Left lung (tissue), 10 donors: ENCODE data around the gene PRICKLE3. TPM values are rescaled to one million over a fixed set of nuclear protein-coding genes. Genes with fewer than 3 reads are reported as not detected.

Experiments
- ATAC-seq: fragments of 200-7000 bp; cut with Tn5 transposase; one replicate; pipeline ENCODE4 v1.9.1; 2020; ENCODE audit warnings: moderate library complexity
- DNase-seq, 4 donors: peaks; one replicate each; pipeline ENCODE4 v3.0.0-alpha.2; 2013 to 2020
- H3K27ac ChIP-seq, 2 donors: fragments of 200-600 bp; sonication (generic) in 1 of 2; one replicate each; pipeline versions ENCODE4 v1.5.0 to v1.8.0; 2020 to 2021
- H3K27me3 ChIP-seq, 2 donors: fragments of 200-600 bp; sonication (generic) in 1 of 2; one replicate each; pipeline versions ENCODE4 v1.5.0 to v1.8.0; 2020 to 2021
- H3K36me3 ChIP-seq, 2 donors: fragments of 200-600 bp; sonication (generic) in 1 of 2; one replicate each; pipeline versions ENCODE4 v1.5.0 to v1.8.0; 2020 to 2021
- H3K4me1 ChIP-seq, 2 donors: fragments of 200-600 bp; one replicate each; pipeline ENCODE4 v1.8.0; 2021
- H3K4me3 ChIP-seq, 2 donors: fragments of 200-600 bp; sonication (generic) in 1 of 2; one replicate each; pipeline versions ENCODE4 v1.5.0 to v1.8.0; 2020 to 2021; ENCODE audit warnings: mild to moderate bottlenecking in 1 of 2
- H3K9me3 ChIP-seq, 2 donors: fragments of 200-600 bp; sonication (generic) in 1 of 2; one replicate each; pipeline versions ENCODE4 v1.5.0 to v1.8.0; 2020 to 2021
- intact Hi-C, 2 donors: fragments of 100-400 bp; cut with DNase I; formaldehyde crosslinking; loops; one replicate each; pipeline versions ENCODE4 v1.11.2 to v1.14.2; 2022
- polyA plus RNA-seq, 6 donors: library from polyadenylated mRNA; unstranded; fragments of 120-200 nt; gene quantifications; one replicate each; pipeline ENCODE4 v1.2.1, GENCODE V29; 2013; ENCODE audit not compliant: insufficient read length in 6 of 6
- total RNA-seq, 2 donors: library from RNA; stranded (reverse); fragmentation: NEBNext Ultra II Directional; extraction: Animal tissue kit (Norgen Biotek cat#: 25700); gene quantifications; one replicate each; pipeline ENCODE4 v1.2.1, GENCODE V29; 2021
- TF ChIP-seq, protein P1 (sequence below), 2 donors: fragments of 200-600 bp; sonication (generic) in 1 of 2; IDR thresholded peaks; one replicate each; pipeline versions ENCODE4 v1.5.0 to v1.8.0; 2021; ENCODE audit warnings: antibody characterized with exemption in 2 of 2
- donor health status: DM: no; HTN: yes; CAD: no.
- donor health status: DM: no; HTN: no; CAD: no.

Gene PRICKLE3
- total and polyA plus RNA-seq, 8 donors = 5.5 to 17.6 (median 5.8) TPM

DNA sequence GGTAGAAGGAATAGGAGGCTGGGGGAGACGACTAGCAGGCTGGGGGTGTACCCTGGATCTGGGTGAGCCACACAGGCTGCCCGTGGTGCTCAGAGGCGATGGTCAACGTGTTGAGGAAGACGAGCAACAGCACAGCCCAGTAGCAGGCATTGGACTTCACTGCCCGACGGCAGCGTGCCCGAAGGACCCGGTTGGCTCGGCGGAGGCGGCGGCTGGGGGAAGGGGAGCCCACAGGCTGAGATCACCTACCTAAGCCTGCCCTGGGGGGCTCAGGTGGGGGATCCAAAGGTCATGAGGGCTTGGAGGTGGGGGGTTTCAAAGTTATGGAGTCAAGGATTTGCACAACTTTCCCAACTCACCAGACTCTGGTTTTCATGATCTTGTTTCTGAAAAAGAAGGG lies 39.7 kb upstream of the PRICKLE3 start:
- no peak for DNase-seq

GRCh38 chrX:49221868-49222267 lies 35.7 kb upstream of the PRICKLE3 start:
- no peaks in the 10 kb centered on the region for H3K27me3 ChIP-seq
- intact Hi-C loops = no loop called here
- TF ChIP-seq, protein P1, sequence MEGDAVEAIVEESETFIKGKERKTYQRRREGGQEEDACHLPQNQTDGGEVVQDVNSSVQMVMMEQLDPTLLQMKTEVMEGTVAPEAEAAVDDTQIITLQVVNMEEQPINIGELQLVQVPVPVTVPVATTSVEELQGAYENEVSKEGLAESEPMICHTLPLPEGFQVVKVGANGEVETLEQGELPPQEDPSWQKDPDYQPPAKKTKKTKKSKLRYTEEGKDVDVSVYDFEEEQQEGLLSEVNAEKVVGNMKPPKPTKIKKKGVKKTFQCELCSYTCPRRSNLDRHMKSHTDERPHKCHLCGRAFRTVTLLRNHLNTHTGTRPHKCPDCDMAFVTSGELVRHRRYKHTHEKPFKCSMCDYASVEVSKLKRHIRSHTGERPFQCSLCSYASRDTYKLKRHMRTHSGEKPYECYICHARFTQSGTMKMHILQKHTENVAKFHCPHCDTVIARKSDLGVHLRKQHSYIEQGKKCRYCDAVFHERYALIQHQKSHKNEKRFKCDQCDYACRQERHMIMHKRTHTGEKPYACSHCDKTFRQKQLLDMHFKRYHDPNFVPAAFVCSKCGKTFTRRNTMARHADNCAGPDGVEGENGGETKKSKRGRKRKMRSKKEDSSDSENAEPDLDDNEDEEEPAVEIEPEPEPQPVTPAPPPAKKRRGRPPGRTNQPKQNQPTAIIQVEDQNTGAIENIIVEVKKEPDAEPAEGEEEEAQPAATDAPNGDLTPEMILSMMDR (IDR thresholded peaks at IDR 0.05) = no peak

More for the DNA sequence above, 39.7 kb upstream of the PRICKLE3 start:
- no peaks in the 10 kb centered on the region for H3K27me3 ChIP-seq
- no peaks in the 10 kb centered on the region for H3K9me3 ChIP-seq
- intact Hi-C loops = no loop called here
- no peak overlapping the region for H3K27ac ChIP-seq
- no peak overlapping the region for H3K4me3 ChIP-seq
- no peaks in the 10 kb centered on the region for H3K4me1 ChIP-seq
- ATAC-seq = no peak
- no peaks in the 10 kb centered on the region for H3K36me3 ChIP-seq
- TF ChIP-seq, protein P1 (IDR thresholded peaks at IDR 0.05) = no peak

DNA sequence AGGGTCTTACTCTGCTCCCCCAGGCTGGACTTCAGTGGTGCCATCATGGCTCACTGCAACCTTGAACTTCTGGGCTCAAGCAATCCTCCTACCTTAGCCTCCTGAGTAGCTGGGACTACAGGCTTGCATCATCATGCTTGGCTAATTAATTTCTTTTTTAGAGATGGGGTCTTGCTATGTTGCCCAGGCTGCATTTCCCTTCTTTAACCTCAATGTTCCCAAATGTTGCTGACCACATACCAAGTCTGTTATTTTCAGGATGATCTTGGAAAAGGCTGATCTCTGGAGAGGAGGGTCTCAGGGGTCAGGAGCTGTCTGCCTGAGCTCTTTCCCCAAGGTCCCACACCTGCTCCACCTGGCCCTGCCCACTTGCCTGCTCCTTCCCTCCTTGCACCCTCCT lies 33.9 kb upstream of the PRICKLE3 start:
- Histone ChIP-seq H3K4me1 (no peaks in the 10 kb centered on the region), H3K27ac (no peak overlapping the region), H3K27me3 (no peaks in the 10 kb centered on the region), H3K9me3 (no peaks in the 10 kb centered on the region), H3K36me3 (no peaks in the 10 kb centered on the region), H3K4me3 (no peak overlapping the region)
- ATAC-seq (no peak), DNase-seq (no peak)
- TF ChIP-seq, protein P1 (IDR thresholded peaks at IDR 0.05) = no peak
- intact Hi-C loops = no loop called here

More at GRCh38 chrX:49221868-49222267, 35.7 kb upstream of the PRICKLE3 start:
- H3K4me1 ChIP-seq = no peaks in the 10 kb centered on the region
- no peak overlapping the region for H3K4me3 ChIP-seq
- no peaks in the 10 kb centered on the region for H3K9me3 ChIP-seq
- no peak for ATAC-seq
- DNase-seq = no peak
- no peaks in the 10 kb centered on the region for H3K36me3 ChIP-seq
- H3K27ac ChIP-seq = no peak overlapping the region

DNA sequence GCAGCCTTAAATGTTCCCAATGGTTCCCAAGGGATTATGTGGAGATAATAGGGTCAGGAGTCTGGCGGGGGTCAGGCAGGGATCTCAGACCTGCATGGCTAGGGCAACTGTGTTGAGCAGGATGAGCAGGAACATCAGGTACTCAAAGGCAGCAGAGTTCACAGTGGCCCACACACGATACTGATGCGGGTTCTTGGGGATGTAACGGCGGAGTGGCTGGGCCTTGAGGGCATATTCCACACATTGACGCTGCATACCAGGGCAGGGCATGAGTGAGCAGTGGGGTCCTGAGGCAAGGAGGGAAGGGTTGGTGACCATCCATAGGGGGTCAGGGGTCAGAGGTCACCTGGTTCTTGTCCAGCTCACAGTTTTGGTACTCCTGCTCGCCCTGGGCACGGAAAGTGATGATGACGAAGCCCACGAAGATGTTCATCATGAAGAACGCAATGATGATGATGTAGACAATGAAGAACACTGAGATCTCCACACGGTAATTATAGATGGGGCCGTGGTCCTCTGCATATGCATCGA lies 28.9 kb upstream of the PRICKLE3 start:
- TF ChIP-seq, protein P1 (IDR thresholded peaks at IDR 0.05) = no peak
- no peaks in the 10 kb centered on the region for H3K4me1 ChIP-seq
- DNase-seq (no peak), ATAC-seq (no peak)
- no peak overlapping the region for H3K27ac ChIP-seq
- intact Hi-C loops = no loop called here
- H3K4me3 ChIP-seq = no peak overlapping the region
- no peaks in the 10 kb centered on the region for H3K9me3 ChIP-seq
- no peaks in the 10 kb centered on the region for H3K36me3 ChIP-seq
- H3K27me3 ChIP-seq = no peaks in the 10 kb centered on the region

- TF ChIP-seq, protein P1 (IDR thresholded peaks at IDR 0.05) = no peak
- Histone ChIP-seq H3K4me3 (no peak overlapping the region), H3K27ac (no peak overlapping the region), H3K9me3 (no peaks in the 10 kb centered on the region), H3K36me3 (no peaks in the 10 kb centered on the region), H3K27me3 (no peaks in the 10 kb centered on the region), H3K4me1 (no peaks in the 10 kb centered on the region)
- intact Hi-C loops = no loop called here
- ATAC-seq = no peak
- no peak for DNase-seq
These were observed 28.2 kb upstream of the PRICKLE3 start for GRCh38 chrX:49214416-49214815.
